Left lung (tissue), 10 donors: ENCODE measurements around the gene WDR17. TPM values are rescaled to one million over a fixed set of nuclear protein-coding genes. Genes with fewer than 3 reads are reported as not detected.

ENCODE experiments used
- ATAC-seq: fragments of 200-7000 bp; cut with Tn5 transposase; one replicate; pipeline ENCODE4 v1.9.1; 2020; ENCODE audit warnings: moderate library complexity
- DNase-seq, 4 donors: peaks; one replicate each; pipeline ENCODE4 v3.0.0-alpha.2; 2013 to 2020
- H3K27ac ChIP-seq, 2 donors: fragments of 200-600 bp; sonication (generic) in 1 of 2; one replicate each; pipeline versions ENCODE4 v1.5.0 to v1.8.0; 2020 to 2021
- H3K27me3 ChIP-seq, 2 donors: fragments of 200-600 bp; sonication (generic) in 1 of 2; one replicate each; pipeline versions ENCODE4 v1.5.0 to v1.8.0; 2020 to 2021
- H3K36me3 ChIP-seq, 2 donors: fragments of 200-600 bp; sonication (generic) in 1 of 2; one replicate each; pipeline versions ENCODE4 v1.5.0 to v1.8.0; 2020 to 2021
- H3K4me1 ChIP-seq, 2 donors: fragments of 200-600 bp; one replicate each; pipeline ENCODE4 v1.8.0; 2021
- H3K4me3 ChIP-seq, 2 donors: fragments of 200-600 bp; sonication (generic) in 1 of 2; one replicate each; pipeline versions ENCODE4 v1.5.0 to v1.8.0; 2020 to 2021; ENCODE audit warnings: mild to moderate bottlenecking in 1 of 2
- H3K9me3 ChIP-seq, 2 donors: fragments of 200-600 bp; sonication (generic) in 1 of 2; one replicate each; pipeline versions ENCODE4 v1.5.0 to v1.8.0; 2020 to 2021
- CTCF ChIP-seq, 2 donors: fragments of 200-600 bp; sonication (generic) in 1 of 2; IDR thresholded peaks; one replicate each; pipeline versions ENCODE4 v1.5.0 to v1.8.0; 2021; ENCODE audit warnings: antibody characterized with exemption in 2 of 2
- intact Hi-C, 2 donors: fragments of 100-400 bp; cut with DNase I; formaldehyde crosslinking; loops; one replicate each; pipeline versions ENCODE4 v1.11.2 to v1.14.2; 2022
- polyA plus RNA-seq, 6 donors: library from polyadenylated mRNA; unstranded; fragments of 120-200 nt; gene quantifications; one replicate each; pipeline ENCODE4 v1.2.1, GENCODE V29; 2013; ENCODE audit not compliant: insufficient read length in 6 of 6
- total RNA-seq, 2 donors: library from RNA; stranded (reverse); fragmentation: NEBNext Ultra II Directional; extraction: Animal tissue kit (Norgen Biotek cat#: 25700); gene quantifications; one replicate each; pipeline ENCODE4 v1.2.1, GENCODE V29; 2021
- donor health status: DM: no; HTN: yes; CAD: no.
- donor health status: DM: no; HTN: no; CAD: no.

WDR17 gene
- total and polyA plus RNA-seq, 8 donors = 4.2 to 10.7 (median 7.9) TPM

DNA sequence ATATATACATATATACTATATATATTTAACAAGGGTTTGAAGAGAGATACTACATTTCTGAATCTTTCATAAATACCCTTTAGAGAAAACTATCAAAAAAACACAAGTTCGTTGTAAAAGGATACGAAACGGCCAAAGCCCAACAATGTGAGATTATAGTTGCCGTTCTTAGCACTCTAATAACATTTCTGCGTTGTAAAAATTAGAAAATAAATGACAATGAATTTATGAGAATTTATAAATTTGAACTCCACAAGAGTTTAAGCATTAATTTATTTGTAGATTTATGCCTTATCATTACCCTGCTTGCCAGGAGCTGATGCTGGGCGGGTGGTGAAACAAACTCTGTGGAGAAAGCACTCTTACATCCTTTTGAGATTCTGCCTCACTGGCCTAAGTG, 1.1 kb downstream of the WDR17 start:
- no peaks in the 10 kb centered on the region for H3K4me1 ChIP-seq
- H3K4me3 ChIP-seq = no peak overlapping the region
- intact Hi-C loops = no loop called here
- no peak for ATAC-seq
- no peaks in the 10 kb centered on the region for H3K36me3 ChIP-seq
- no peak overlapping the region for H3K27ac ChIP-seq
- H3K9me3 ChIP-seq = no peaks in the 10 kb centered on the region
- no peak for DNase-seq
- no peak for TF ChIP-seq CTCF (IDR thresholded peaks at IDR 0.05)
- H3K27me3 ChIP-seq = peaks cover 0 to 29% of the 10 kb centered on the region in 2 donors

DNA sequence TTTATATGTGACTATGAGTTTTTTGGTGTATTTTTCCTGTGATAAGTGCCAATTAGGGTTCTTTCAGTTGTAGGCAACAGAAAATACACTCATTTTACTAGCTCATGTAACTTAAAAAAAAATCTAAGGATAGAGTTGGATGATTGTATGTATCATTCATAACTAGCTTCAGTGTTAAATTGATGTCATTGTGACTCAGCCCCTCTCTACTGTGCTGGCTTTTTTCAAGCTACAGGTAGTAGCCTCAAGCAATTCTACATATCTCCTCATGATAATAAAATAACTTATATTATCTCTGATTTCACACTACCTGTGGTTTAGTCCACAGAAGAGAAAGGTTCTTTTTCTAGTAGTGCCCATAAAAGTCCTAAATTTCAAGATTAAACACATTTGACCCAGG, 11.9 kb downstream of the WDR17 start:
- no peaks in the 10 kb centered on the region for H3K36me3 ChIP-seq
- no peaks in the 10 kb centered on the region for H3K4me1 ChIP-seq
- H3K4me3 ChIP-seq = no peak overlapping the region
- TF ChIP-seq CTCF (IDR thresholded peaks at IDR 0.05) = no peak
- no peak overlapping the region for H3K27ac ChIP-seq
- H3K9me3 ChIP-seq = no peaks in the 10 kb centered on the region
- intact Hi-C loops = no loop called here
- no peaks in the 10 kb centered on the region for H3K27me3 ChIP-seq
- ATAC-seq = no peak
- no peak for DNase-seq

DNA sequence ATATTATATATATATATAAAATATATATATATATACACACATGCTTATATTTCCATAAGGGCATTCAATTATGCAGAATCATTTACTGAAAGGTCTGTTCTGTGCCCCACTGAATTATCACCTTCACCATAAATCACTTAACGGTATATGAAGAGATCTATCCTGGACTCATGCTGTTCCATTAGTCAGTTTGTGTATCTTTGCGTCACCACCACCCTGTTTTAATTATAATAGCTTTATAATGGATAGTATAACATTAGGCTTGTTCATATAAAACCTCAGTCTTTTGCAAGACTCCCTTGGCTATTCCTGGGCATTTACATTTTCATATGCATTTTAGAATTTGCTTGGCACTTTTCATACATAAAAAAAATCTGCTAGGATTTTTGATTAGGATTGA, 19.1 kb downstream of the WDR17 start:
- Histone ChIP-seq H3K4me1 (no peaks in the 10 kb centered on the region), H3K27ac (no peak overlapping the region), H3K4me3 (no peak overlapping the region), H3K9me3 (no peaks in the 10 kb centered on the region), H3K27me3 (no peaks in the 10 kb centered on the region), H3K36me3 (no peaks in the 10 kb centered on the region)
- intact Hi-C loops = no loop called here
- ATAC-seq (no peak), DNase-seq (no peak)
- TF ChIP-seq CTCF (IDR thresholded peaks at IDR 0.05) = no peak

DNA sequence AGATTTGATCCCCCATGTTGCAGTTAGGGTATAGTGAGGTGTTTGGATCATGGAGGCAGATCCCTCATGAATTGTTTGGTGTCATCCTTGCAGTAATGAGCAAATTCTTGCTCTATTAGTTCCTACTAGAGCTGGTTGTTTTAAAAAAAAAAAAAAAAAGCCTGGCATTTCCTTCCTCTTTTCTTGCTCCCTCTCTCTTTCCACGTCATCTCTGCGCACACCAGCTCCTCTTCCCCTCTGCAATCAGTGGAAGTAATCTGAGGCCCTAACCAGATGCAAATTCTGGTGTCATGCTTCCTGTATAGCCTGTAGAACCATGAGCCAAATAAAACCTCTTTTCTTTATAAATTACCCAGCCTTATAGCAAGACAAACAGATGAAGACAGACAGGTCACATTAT, 24.5 kb downstream of the WDR17 start:
- no peaks in the 10 kb centered on the region for H3K4me1 ChIP-seq
- no peaks in the 10 kb centered on the region for H3K27me3 ChIP-seq
- TF ChIP-seq CTCF (IDR thresholded peaks at IDR 0.05) = no peak
- ATAC-seq (peak; percentile 73), DNase-seq (no peak)
- intact Hi-C loops = no loop called here
- peaks cover 0 to 10% of the 10 kb centered on the region in 2 donors for H3K9me3 ChIP-seq
- H3K4me3 ChIP-seq = no peak overlapping the region
- H3K36me3 ChIP-seq = no peaks in the 10 kb centered on the region
- no peak overlapping the region for H3K27ac ChIP-seq

DNA sequence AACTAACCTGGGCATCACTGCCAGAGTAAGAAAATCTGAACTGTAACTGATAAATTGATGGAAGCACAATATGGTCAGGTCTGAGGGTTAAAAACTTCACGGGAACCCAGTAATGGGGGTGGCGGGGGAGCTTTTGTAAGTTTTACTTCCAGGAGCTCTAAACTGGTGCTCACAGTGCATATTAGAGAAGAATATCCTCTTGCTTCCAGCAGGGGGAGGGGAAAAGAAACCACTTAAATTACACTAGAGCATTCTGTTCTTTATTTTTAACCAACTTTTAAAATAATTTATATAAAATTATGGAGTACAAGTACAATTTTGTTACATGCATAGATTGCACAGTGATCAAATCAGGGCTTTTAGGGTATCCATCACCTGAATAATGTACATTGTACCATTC, 33.7 kb downstream of the WDR17 start:
- H3K36me3 ChIP-seq = no peaks in the 10 kb centered on the region
- no peaks in the 10 kb centered on the region for H3K4me1 ChIP-seq
- no peaks in the 10 kb centered on the region for H3K27me3 ChIP-seq
- no peak for ATAC-seq
- H3K4me3 ChIP-seq = no peak overlapping the region
- DNase-seq = no peak
- peaks cover 0 to 2% of the 10 kb centered on the region in 2 donors for H3K9me3 ChIP-seq
- no peak overlapping the region for H3K27ac ChIP-seq
- TF ChIP-seq CTCF (IDR thresholded peaks at IDR 0.05) = no peak
- intact Hi-C loops = no loop called here
